Keratinocyte (primary cell): ENCODE data around the gene CHST13. TPM values are rescaled to one million over a fixed set of nuclear protein-coding genes. Genes with fewer than 3 reads are reported as not detected.
A peak's percentile ranks its signal among the peaks of the same experiment; 100 is the strongest.

ENCODE experiments used
- DNase-seq: peaks from one replicate; pipeline ENCODE4 v3.0.0-alpha.2; 2011; ENCODE audit warnings: low read depth, missing footprints, low spot score
- FAIRE-seq: peaks from 2 replicates; lab custom pipeline; 2011; peaks lifted over from hg19 to GRCh38; lab: Jason Lieb, UNC
- H2AFZ ChIP-seq: 2 replicates; pipeline ENCODE4 v1.6.0; 2012; ENCODE audit warnings: low read length, control low read depth, inconsistent platforms; ENCODE audit not compliant: control insufficient read depth
- H3K27ac ChIP-seq: 2 replicates; pipeline ENCODE4 v1.5.1; 2011; ENCODE audit warnings: low read length; ENCODE audit not compliant: control insufficient read depth, insufficient read depth
- H3K27me3 ChIP-seq: 3 replicates; pipeline ENCODE4 v1.6.0; 2011; ENCODE audit warnings: low read length; ENCODE audit not compliant: control insufficient read depth, insufficient read depth; ENCODE audit errors: extremely low read depth
- H3K36me3 ChIP-seq, 2 experiments: 2 replicates in 1 of 2; 3 replicates in 1 of 2; pipeline ENCODE4 v1.5.1; 2011; ENCODE audit warnings: low read length in 2 of 2, mild to moderate bottlenecking in 1 of 2; ENCODE audit not compliant: control insufficient read depth in 2 of 2, insufficient read depth in 2 of 2; ENCODE audit errors: extremely low read depth in 1 of 2
- H3K4me1 ChIP-seq: 3 replicates; pipeline ENCODE4 v1.5.1; 2011; ENCODE audit warnings: low read length; ENCODE audit not compliant: control insufficient read depth, insufficient read depth; ENCODE audit errors: extremely low read depth
- H3K4me2 ChIP-seq: 3 replicates; pipeline ENCODE4 v1.6.0; 2011; ENCODE audit warnings: low read depth, low read length; ENCODE audit not compliant: control insufficient read depth, insufficient read depth; ENCODE audit errors: extremely low read depth
- H3K4me3 ChIP-seq, 3 experiments: fragments of 200-600 bp in 1 of 3; sonication (generic) in 1 of 3; 2 replicates in 2 of 3; 3 replicates in 1 of 3; pipeline ENCODE4 v1.5.1; 2011 to 2016; ENCODE audit warnings: low read length in 3 of 3, mild to moderate bottlenecking in 3 of 3, control low read depth in 2 of 3, inconsistent platforms in 1 of 3, low read depth in 1 of 3, mixed read lengths in 1 of 3, mixed run types in 1 of 3, moderate library complexity in 1 of 3; ENCODE audit not compliant: control insufficient read depth in 2 of 3, insufficient read depth in 2 of 3; ENCODE audit errors: extremely low read depth in 1 of 3
- H3K79me2 ChIP-seq: 2 replicates; pipeline ENCODE4 v1.6.0; 2012; ENCODE audit warnings: low read length; ENCODE audit not compliant: control insufficient read depth, insufficient read depth
- H3K9ac ChIP-seq: 3 replicates; pipeline ENCODE4 v1.6.0; 2011; ENCODE audit warnings: low read length; ENCODE audit not compliant: control insufficient read depth, insufficient read depth; ENCODE audit errors: extremely low read depth
- H3K9me1 ChIP-seq: 3 replicates; pipeline ENCODE4 v1.6.0; 2011; ENCODE audit warnings: low read length; ENCODE audit not compliant: control insufficient read depth, insufficient read depth; ENCODE audit errors: extremely low read depth
- H3K9me3 ChIP-seq: 2 replicates; pipeline ENCODE4 v1.5.1; 2012; ENCODE audit warnings: low read depth, low read length; ENCODE audit not compliant: control insufficient read depth
- H4K20me1 ChIP-seq: 3 replicates; pipeline ENCODE4 v1.6.0; 2011; ENCODE audit warnings: low read length; ENCODE audit not compliant: control insufficient read depth, insufficient read depth; ENCODE audit errors: extremely low read depth
- EZH2 ChIP-seq: IDR thresholded peaks from one replicate; pipeline ENCODE4 v1.6.1; 2012; ENCODE audit warnings: inconsistent platforms, mild to moderate bottlenecking, low read length, moderate library complexity
- dilution Hi-C: fragments of 300-500 bp; cut with MboI; formaldehyde crosslinking; loops from one replicate; pipeline ENCODE4 v1.7.0; 2020; ENCODE audit warnings: low sequenced_read_pairs; ENCODE audit not compliant: extremely low pct_ligation_motif_present
- polyA plus RNA-seq, 5 experiments: library from polyadenylated mRNA; depleted of rRNA in 3 of 5; stranded (reverse) in 3 of 5; stranded (forward) in 1 of 5; unstranded in 1 of 5; fragments of >200 nt; gene quantifications; 1 replicate in 1 of 5; 2 replicates in 3 of 5; 3 replicates in 1 of 5; pipeline versions ENCODE4 v1.2.1 to v1.2.3, GENCODE V29; 2011 to 2012; ENCODE audit warnings: missing spikeins in 2 of 5, low read depth in 1 of 5, low replicate concordance in 1 of 5
- TF ChIP-seq, protein P1 (sequence below), 3 experiments: IDR thresholded peaks in 1 of 3; conservative IDR thresholded peaks in 1 of 3; optimal IDR thresholded peaks in 1 of 3; 2 replicates in 2 of 3; 3 replicates in 1 of 3; pipeline versions ENCODE3 to v1.5.1; 2011; ENCODE audit warnings: low read length in 3 of 3, mild to moderate bottlenecking in 3 of 3, moderate library complexity in 2 of 3, control low read depth in 1 of 3, inconsistent platforms in 1 of 3; ENCODE audit not compliant: insufficient read depth in 2 of 3; ENCODE audit errors: extremely low read depth in 1 of 3

The CHST13 gene
- polyA plus RNA-seq, 1 donor (not counting 4 experiments of a cell fraction or from before 2014, with no cell fraction given) = not detected

GRCh38 chr3:126571078-126571477 lies 47.1 kb downstream of the CHST13 start:
- Histone ChIP-seq H3K4me2 (no peak overlapping the region), H3K4me3 (no peak overlapping the region), H3K27ac (no peak overlapping the region), H4K20me1 (no peaks in the 10 kb centered on the region), H3K36me3 (no peaks in the 10 kb centered on the region), H3K9ac (no peak overlapping the region), H3K79me2 (no peaks in the 10 kb centered on the region), H3K9me3 (no peaks in the 10 kb centered on the region), H3K4me1 (peaks cover 11% of the 10 kb centered on the region), H2AFZ (no peak overlapping the region), H3K27me3 (no peaks in the 10 kb centered on the region), H3K9me1 (no peaks in the 10 kb centered on the region)
- DNase-seq (no peak), FAIRE-seq (no peak)
- dilution Hi-C loops = no loop called here
- TF ChIP-seq, protein P1, sequence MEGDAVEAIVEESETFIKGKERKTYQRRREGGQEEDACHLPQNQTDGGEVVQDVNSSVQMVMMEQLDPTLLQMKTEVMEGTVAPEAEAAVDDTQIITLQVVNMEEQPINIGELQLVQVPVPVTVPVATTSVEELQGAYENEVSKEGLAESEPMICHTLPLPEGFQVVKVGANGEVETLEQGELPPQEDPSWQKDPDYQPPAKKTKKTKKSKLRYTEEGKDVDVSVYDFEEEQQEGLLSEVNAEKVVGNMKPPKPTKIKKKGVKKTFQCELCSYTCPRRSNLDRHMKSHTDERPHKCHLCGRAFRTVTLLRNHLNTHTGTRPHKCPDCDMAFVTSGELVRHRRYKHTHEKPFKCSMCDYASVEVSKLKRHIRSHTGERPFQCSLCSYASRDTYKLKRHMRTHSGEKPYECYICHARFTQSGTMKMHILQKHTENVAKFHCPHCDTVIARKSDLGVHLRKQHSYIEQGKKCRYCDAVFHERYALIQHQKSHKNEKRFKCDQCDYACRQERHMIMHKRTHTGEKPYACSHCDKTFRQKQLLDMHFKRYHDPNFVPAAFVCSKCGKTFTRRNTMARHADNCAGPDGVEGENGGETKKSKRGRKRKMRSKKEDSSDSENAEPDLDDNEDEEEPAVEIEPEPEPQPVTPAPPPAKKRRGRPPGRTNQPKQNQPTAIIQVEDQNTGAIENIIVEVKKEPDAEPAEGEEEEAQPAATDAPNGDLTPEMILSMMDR (optimal IDR thresholded peaks at IDR 0.05 in 1 of 3, IDR thresholded peaks at IDR 0.05 in 1 of 3, conservative IDR thresholded peaks at IDR 0.05 in 1 of 3; ENCODE audit: extremely low read depth in 1 of 3, insufficient read depth in 2 of 3, low read length in 3 of 3) = no peak
- TF ChIP-seq EZH2 = no peak

DNA sequence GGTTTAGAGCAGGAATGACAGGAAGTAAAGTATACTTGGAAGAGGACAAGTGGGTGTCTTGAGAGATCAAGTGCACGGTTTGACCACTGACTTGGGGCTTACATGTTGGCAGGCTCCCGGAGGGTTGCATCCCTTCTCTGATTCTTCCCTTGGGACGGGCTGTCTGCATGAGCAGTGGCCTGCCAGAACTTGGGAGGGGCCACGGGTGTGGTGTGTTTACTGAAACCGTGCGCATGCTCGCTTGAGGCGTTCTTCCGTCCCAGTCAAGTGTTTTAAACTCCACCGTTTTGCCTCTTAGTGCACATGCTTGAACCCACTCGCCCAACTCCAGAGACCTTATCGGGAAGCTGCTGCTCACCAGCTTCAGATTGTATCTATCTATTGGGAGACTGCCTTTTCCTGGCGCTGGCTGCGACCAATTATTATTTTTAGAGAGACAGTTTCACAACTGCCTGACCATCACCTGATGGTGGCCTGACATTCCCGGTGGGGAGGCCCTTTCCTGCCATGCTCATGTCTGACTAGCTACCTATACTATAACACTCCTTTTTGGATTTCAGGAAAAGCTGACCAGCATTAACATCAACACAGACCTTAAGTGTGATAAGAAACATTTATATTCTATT lies 49.6 kb downstream of the CHST13 start:
- FAIRE-seq (peak; percentile 81), DNase-seq (peak; percentile 2)
- TF ChIP-seq, protein P1 (optimal IDR thresholded peaks at IDR 0.05 in 1 of 3, IDR thresholded peaks at IDR 0.05 in 1 of 3, conservative IDR thresholded peaks at IDR 0.05 in 1 of 3; ENCODE audit: extremely low read depth in 1 of 3, insufficient read depth in 2 of 3, low read length in 3 of 3) = no peak
- no peak for TF ChIP-seq EZH2
- Histone ChIP-seq H3K79me2 (no peaks in the 10 kb centered on the region), H3K9ac (no peak overlapping the region), H3K9me3 (no peaks in the 10 kb centered on the region), H4K20me1 (no peaks in the 10 kb centered on the region), H3K4me2 (peak overlapping the region; percentile 84), H3K4me3 (peak overlapping the region in 2 of 3 experiments; percentile 22 to 44), H2AFZ (peak overlapping the region; percentile 88), H3K36me3 (no peaks in the 10 kb centered on the region), H3K27ac (no peak overlapping the region), H3K9me1 (no peaks in the 10 kb centered on the region), H3K27me3 (no peaks in the 10 kb centered on the region), H3K4me1 (peaks cover 11% of the 10 kb centered on the region)
- dilution Hi-C loops = no loop called here
